Stimulated activated CD8-positive, alpha-beta memory T cell treated with anti-CD3 and anti-CD28 coated beads, Interleukin-15, amount 100 ng/mL, for 48 hours (primary cell): ENCODE results near the gene WLS.
"Not testable (repeated sequence)": the region's sequence is repeated elsewhere in the genome, so short reads cannot be mapped to it uniquely, and the experiment has no call there.

ENCODE experiments used
- DNase-seq, 2 donors: peaks; one replicate each; pipeline ENCODE4 v3.0.0-alpha.2; 2020; ENCODE audit warnings: low read depth in 2 of 2

The WLS gene

DNA sequence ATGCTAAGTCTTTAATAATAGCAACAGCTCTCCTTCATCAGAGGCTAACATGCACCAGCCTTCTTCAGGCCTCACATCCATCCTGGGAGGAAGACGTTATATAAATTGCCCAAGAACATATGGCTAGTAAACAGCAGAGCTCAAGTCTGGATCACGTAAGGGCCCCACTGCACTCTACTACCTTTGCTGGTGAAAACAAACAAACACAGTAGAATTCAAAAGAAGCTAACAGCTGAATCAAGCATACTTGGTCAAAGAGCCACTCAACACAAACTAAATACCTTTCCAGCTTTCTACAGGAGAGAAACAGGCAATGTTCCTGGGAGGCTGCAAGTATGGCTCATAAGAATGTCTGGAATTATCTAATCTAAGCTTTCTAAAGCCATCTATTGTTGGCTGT is 66.0 kb downstream of the WLS start:
- DNase-seq, result no peak

DNA sequence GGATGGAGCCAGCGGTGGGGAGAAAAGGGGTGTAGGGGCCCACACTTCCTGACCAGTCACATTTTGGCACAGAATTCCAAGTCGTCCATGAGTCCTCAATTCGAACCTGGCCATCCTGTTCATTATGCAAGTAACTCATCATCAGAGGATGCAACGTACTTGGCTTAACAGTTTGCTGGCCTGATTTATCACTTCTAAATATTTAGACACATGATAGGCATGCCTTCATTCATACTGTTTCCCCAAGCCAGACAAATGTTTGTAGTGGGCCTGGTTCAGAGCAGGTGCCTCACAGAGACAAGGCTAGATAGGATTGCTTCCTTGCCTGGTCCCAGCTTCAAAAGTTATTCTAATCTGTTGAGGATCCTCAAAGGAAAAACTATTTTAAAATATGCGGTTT is 66.7 kb downstream of the WLS start:
- no peak for DNase-seq

DNA sequence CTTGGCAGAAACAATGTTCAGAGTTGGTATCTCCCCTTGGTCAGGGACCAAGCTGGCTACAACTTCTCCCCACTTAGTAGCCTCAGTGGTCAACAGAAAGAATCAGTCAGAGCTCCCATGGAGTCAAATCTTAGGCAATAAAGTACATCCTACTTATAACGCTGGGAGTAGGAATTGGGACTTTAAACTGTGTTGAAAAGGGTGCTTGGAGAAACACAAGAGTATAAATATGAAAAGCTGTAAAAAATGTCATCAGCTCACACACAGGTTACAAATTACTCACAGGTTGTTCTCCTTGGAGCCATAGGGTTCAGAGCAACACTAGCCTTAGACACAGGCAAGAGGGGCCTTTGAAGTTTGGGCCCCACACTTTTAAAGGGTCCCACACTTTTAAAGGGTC is 67.4 kb downstream of the WLS start:
- no peak for DNase-seq

DNA sequence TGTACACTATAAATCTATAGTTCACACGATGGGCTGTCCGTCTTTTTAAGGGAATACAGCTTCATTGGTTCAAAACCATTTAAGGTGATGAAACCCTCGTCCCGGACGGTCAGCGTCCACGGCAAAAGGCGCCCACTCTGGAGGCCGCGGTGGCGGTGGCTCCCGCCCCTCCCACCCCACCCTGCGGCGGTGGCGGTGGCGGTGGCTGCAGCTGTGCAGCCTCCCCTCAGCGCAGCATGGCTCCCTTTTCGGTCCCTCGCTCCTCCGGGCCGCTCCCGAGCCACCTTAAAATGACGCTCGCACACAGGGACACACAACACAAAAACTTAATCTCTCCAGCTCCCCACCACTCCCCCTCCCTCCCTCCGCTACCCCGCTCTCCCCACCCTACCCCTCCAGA is 69.1 kb downstream of the WLS start:
- no peak for DNase-seq

DNA sequence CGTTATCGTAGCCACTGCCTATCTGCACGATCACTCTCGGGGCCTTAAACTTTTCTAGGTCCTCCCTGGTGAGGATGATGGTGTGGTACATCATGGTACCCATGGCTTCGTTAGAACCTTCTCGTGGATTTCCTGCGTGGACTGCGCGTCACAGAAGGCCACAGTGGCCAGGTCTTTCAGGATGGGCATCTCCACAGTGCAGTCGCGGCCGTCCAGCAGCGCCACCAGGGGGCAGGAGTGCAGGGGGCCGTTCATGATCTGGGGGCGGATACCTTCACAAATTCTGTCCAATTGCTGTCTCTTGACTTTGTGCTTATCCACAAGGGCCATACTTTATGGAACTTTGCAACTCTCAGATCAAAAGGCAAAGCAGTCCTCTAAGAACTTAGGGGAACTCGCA is 69.6 kb downstream of the WLS start:
- DNase-seq, result no peak

GRCh38 chr1:68161672-68162071 is 70.7 kb downstream of the WLS start:
- not testable (repeated sequence) for DNase-seq

- DNase-seq, result not testable (repeated sequence)
These were observed 71.4 kb downstream of the WLS start for GRCh38 chr1:68160935-68161334.

GRCh38 chr1:68160021-68160420 is 72.3 kb downstream of the WLS start:
- DNase-seq, result no peak

DNA sequence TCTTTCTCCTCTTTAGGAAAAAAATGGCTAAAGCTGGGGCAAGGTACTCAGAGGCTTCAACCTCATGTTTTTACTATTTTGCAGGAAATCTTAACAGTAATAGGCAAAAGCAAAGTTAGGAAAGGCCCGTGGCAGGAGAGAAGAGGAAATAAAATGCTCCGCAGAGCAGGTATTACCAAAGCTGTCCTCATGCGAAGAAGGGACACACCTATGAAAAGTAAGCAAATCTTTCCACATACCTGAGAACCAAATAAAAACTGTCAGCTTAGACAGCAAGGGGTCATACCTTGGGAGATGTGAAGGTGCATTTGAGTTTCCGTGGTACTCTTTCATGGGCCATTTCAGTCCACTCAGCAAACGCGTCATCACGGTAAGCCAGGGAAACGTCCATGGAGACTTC is 73.5 kb downstream of the WLS start:
- no peak for DNase-seq

- no peak for DNase-seq
These were observed 74.9 kb downstream of the WLS start for GRCh38 chr1:68157416-68157815.

DNA sequence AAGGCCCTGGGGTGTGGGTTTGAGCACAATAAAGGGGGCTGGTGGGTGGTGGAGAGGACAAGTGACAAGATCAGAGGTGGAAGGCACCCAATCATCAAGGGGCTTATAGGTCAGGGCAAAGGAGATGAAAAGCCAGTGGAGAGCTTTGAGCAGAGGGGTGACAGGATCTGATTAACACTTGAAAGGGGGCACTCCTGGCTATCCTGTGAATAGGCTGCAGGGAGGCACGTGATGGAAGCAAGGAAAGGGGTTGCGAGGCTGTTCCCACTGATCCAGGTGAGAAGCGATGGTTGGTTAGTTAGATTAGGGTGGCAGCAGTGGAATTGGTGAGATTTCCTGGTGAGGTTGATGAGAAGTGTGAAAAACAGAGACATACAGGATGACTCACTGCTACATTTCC is 80.6 kb downstream of the WLS start:
- DNase-seq, result no peak

DNA sequence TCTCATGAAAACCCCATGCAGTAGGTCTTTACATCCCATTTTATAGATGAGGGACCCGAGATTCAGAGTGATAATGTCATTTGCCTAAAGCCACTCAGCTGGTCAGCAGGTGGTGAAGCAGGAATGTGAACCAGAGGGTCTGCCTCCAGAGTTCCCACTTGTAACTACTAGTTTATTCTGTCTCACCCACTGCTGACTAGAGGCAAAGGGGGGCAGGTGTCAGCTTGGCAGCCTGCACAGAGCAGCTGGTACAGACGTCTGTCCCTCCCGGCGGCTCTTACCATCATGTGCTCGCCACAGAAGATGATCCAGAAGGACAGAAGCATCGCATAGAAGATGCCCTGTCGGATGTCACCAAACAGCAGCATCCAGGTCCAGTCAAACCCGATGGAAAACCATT is 82.4 kb downstream of the WLS start:
- DNase-seq, result no peak

GRCh38 chr1:68149110-68149798 is 83.1 kb downstream of the WLS start:
- DNase-seq, result no peak

GRCh38 chr1:68148631-68149030 is 83.7 kb downstream of the WLS start:
- DNase-seq, result no peak

GRCh38 chr1:68147534-68148171 is 84.7 kb downstream of the WLS start:
- DNase-seq, result no peak

- no peak for DNase-seq
These were observed 86.8 kb downstream of the WLS start for GRCh38 chr1:68145418-68146126.

DNA sequence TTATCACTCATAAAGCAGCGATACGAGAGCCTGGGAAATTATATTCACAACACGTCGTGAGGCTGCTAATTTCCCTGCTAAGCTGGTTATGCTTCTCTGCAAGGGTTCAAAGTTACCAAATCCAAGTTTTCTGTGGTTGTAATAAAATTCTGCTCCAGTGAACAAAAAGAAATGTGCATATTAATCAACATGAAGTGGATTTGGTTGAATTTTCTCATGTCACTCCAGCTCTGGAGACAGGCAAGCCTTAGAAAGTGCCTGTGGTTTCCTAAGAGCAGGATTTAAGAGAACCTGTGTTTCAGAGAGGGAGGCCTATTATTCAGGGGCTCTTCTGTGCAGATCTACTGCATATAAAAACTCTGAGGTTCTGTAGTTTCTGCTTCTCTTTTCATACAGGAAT is 87.5 kb downstream of the WLS start:
- DNase-seq, result no peak

DNA sequence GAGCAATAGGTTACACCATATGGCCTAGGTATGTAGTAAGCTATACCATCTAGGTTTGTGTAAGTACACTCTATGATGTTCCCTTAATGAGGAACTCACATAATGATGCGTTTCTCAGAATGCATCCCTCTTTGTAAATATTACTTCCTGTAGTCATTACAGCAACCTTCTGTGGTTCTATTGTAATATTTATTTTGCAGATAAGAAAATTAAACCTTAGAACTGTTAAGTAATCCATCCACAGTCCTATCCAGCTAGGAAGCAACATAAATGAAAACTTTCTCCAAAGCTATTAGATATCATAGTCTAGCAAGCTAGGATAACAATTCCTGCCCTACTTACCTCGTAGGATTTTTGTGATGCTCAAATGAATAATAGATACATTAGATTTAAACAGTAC is 88.7 kb downstream of the WLS start:
- no peak for DNase-seq

GRCh38 chr1:68142461-68142860 is 89.9 kb downstream of the WLS start:
- no peak for DNase-seq

DNA sequence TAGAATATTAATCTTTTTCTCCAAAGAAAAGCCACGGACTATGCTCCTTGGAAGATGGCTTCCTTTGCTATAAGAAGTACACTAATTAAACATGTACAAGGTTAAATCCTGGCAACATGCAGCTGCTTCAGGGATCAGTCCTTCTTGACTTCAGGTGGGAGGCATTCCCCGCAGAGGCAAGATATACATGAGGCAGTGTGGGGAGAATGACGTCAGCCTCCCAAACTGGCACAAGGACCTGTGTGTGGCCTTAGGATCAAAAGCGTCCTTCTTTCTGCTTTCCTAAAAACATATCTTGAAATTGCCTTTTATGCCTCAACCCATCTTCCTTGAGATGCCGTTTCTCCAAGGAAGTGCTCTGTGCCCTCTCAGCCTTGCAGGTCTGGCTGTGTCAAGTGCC is 90.3 kb downstream of the WLS start:
- no peak for DNase-seq

- DNase-seq, result no peak
These were observed 91.0 kb downstream of the WLS start for GRCh38 chr1:68141071-68142021.

- DNase-seq, result no peak
These were observed 91.8 kb downstream of the WLS start for GRCh38 chr1:68140536-68140935.
